Stimulated activated naive CD8-positive, alpha-beta T cell treated with anti-CD3 and anti-CD28 coated beads, Interleukin-15, Interleukin-2, amounts not matched to agents 100 U/mL and 50 U/mL, for 24 hours (primary cell): ENCODE data around the gene SCO2.
A peak's percentile ranks its signal among the peaks of the same experiment; 100 is the strongest.

Experiments used
- ATAC-seq: fragments of 150-1000 bp; cut with Tn5 transposase; one replicate; pipeline ENCODE4 v1.10.0; 2021
- DNase-seq: peaks from one replicate; pipeline ENCODE4 v3.0.0; 2021

SCO2 gene

GRCh38 chr22:50531962-50532674, 6.7 kb upstream of the SCO2 start:
- no peak for ATAC-seq
- DNase-seq: peak; percentile 41

- ATAC-seq (peak; percentile 35), DNase-seq (peak; percentile 81)
Measured at GRCh38 chr22:50531546-50531961, 6.2 kb upstream of the SCO2 start.

GRCh38 chr22:50530877-50531545, 5.6 kb upstream of the SCO2 start:
- ATAC-seq (peak; percentile 59), DNase-seq (peak; percentile 91)

GRCh38 chr22:50530580-50530876, 5.1 kb upstream of the SCO2 start:
- ATAC-seq: peak; percentile 0
- no peak for DNase-seq

- DNase-seq: peak; percentile 86
- peak; percentile 24 for ATAC-seq
Measured at GRCh38 chr22:50529897-50530579, 4.6 kb upstream of the SCO2 start, which contains the start of gene TYMP. Gene TYMP (minus strand): TSS chr22:50530012. CDS start chr22:50529709, 303 bp downstream.

- no peak for DNase-seq
- ATAC-seq: no peak
Measured at GRCh38 chr22:50529416-50529896, 4.1 kb upstream of the SCO2 start.

- DNase-seq (peak; percentile 27), ATAC-seq (no peak)
Measured at GRCh38 chr22:50528682-50529415, 3.5 kb upstream of the SCO2 start.

- DNase-seq: no peak
- no peak for ATAC-seq
Measured at GRCh38 chr22:50527921-50528681, 2.7 kb upstream of the SCO2 start.

- ATAC-seq (peak; percentile 6), DNase-seq (peak; percentile 71)
Measured at GRCh38 chr22:50526834-50527801, 1.7 kb upstream of the SCO2 start.

GRCh38 chr22:50526108-50526833, 873 bp upstream of the SCO2 start:
- peak; percentile 30 for ATAC-seq
- DNase-seq: peak; percentile 91

GRCh38 chr22:50525858-50526107, 385 bp upstream of the SCO2 start:
- no peak for ATAC-seq
- DNase-seq: no peak

GRCh38 chr22:50524676-50525103, 708 bp downstream of the SCO2 start:
- ATAC-seq (no peak), DNase-seq (no peak)

- ATAC-seq: no peak
- no peak for DNase-seq
Measured at GRCh38 chr22:50523806-50524675, 1.4 kb downstream of the SCO2 start.

GRCh38 chr22:50523458-50523805, 2.0 kb downstream of the SCO2 start:
- DNase-seq: no peak
- ATAC-seq: no peak

GRCh38 chr22:50522806-50523438, 2.5 kb downstream of the SCO2 start:
- DNase-seq: no peak
- no peak for ATAC-seq

- ATAC-seq (no peak), DNase-seq (no peak)
Measured at GRCh38 chr22:50522208-50522805, 3.1 kb downstream of the SCO2 start.

- DNase-seq (no peak), ATAC-seq (no peak)
Measured at GRCh38 chr22:50521710-50522109, 3.7 kb downstream of the SCO2 start.

- DNase-seq: no peak
- ATAC-seq: no peak
Measured at GRCh38 chr22:50520826-50521453, 4.5 kb downstream of the SCO2 start.
